GM23338 (cell line): Measurements from ENCODE around the gene WSCD2.

Experiments
- CREB1 ChIP-seq: fragments of 250-450 bp; sonication (Bioruptor Pico); IDR thresholded peaks from 2 replicates; pipeline ENCODE4 v1.5.0; 2020; ENCODE audit warnings: low read depth, mild to moderate bottlenecking, moderate library complexity
- EZH2 ChIP-seq: fragments of 200-600 bp; sonication (generic); IDR thresholded peaks from one replicate; pipeline ENCODE4 v1.8.0; 2017; ENCODE audit warnings: antibody characterized with exemption, mild to moderate bottlenecking, low read depth; ENCODE audit not compliant: unreplicated experiment
- EZH2phosphoT487 ChIP-seq: fragments of 200-600 bp; sonication (generic); IDR thresholded peaks from one replicate; pipeline ENCODE4 v1.8.1; 2018; ENCODE audit warnings: antibody characterized with exemption; ENCODE audit not compliant: unreplicated experiment
- POLR2AphosphoS5 ChIP-seq: IDR thresholded peaks from 2 replicates; pipeline ENCODE4 v1.6.1; 2016; ENCODE audit warnings: antibody characterized with exemption, low read depth
- TF ChIP-seq, protein P1 (sequence below): IDR thresholded peaks from one replicate; pipeline ENCODE4 v1.6.1; 2018; ENCODE audit warnings: antibody characterized with exemption; ENCODE audit not compliant: unreplicated experiment
- TF ChIP-seq, protein P2 (sequence below), 2 experiments: fragments of 200-600 bp in 1 of 2; sonication (generic) in 1 of 2; conservative IDR thresholded peaks; 2 replicates each; pipeline versions ENCODE4 v1.5.1 to v1.6.1; 2016 to 2017; ENCODE audit warnings: antibody characterized with exemption in 2 of 2, low read depth in 2 of 2, mild to moderate bottlenecking in 2 of 2, moderate library complexity in 1 of 2

DNA sequence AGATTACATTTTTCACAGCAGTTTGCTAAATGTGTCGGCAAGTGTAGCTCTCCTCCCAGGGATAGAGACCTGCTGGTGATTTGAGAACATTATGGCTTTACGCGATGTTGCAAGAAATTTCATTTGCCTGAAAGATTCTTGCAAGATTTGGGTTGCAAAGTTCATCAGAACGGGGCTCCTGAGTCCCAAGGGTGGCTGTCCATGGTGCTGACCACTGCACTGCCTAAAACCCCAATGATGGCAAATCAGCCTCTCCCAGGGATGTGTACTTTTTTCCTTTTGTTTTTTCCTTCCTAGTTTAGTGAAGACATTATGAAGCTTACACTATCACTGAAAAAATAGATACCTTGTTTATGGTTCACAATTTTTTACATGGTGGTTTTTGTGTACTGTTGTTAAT lies 85.4 kb downstream of the WSCD2 start:
- TF ChIP-seq, protein P1, sequence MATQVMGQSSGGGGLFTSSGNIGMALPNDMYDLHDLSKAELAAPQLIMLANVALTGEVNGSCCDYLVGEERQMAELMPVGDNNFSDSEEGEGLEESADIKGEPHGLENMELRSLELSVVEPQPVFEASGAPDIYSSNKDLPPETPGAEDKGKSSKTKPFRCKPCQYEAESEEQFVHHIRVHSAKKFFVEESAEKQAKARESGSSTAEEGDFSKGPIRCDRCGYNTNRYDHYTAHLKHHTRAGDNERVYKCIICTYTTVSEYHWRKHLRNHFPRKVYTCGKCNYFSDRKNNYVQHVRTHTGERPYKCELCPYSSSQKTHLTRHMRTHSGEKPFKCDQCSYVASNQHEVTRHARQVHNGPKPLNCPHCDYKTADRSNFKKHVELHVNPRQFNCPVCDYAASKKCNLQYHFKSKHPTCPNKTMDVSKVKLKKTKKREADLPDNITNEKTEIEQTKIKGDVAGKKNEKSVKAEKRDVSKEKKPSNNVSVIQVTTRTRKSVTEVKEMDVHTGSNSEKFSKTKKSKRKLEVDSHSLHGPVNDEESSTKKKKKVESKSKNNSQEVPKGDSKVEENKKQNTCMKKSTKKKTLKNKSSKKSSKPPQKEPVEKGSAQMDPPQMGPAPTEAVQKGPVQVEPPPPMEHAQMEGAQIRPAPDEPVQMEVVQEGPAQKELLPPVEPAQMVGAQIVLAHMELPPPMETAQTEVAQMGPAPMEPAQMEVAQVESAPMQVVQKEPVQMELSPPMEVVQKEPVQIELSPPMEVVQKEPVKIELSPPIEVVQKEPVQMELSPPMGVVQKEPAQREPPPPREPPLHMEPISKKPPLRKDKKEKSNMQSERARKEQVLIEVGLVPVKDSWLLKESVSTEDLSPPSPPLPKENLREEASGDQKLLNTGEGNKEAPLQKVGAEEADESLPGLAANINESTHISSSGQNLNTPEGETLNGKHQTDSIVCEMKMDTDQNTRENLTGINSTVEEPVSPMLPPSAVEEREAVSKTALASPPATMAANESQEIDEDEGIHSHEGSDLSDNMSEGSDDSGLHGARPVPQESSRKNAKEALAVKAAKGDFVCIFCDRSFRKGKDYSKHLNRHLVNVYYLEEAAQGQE: peak; percentile 94
- TF ChIP-seq EZH2 (no peak), POLR2AphosphoS5 (no peak), EZH2phosphoT487 (no peak), CREB1 (CRISPR knock-in tag) (no peak)
- TF ChIP-seq, protein P2, sequence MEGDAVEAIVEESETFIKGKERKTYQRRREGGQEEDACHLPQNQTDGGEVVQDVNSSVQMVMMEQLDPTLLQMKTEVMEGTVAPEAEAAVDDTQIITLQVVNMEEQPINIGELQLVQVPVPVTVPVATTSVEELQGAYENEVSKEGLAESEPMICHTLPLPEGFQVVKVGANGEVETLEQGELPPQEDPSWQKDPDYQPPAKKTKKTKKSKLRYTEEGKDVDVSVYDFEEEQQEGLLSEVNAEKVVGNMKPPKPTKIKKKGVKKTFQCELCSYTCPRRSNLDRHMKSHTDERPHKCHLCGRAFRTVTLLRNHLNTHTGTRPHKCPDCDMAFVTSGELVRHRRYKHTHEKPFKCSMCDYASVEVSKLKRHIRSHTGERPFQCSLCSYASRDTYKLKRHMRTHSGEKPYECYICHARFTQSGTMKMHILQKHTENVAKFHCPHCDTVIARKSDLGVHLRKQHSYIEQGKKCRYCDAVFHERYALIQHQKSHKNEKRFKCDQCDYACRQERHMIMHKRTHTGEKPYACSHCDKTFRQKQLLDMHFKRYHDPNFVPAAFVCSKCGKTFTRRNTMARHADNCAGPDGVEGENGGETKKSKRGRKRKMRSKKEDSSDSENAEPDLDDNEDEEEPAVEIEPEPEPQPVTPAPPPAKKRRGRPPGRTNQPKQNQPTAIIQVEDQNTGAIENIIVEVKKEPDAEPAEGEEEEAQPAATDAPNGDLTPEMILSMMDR (conservative IDR thresholded peaks at IDR 0.05; ENCODE audit: low read depth in 2 of 2): no peak
